Ishikawa (cell line): ENCODE results near the gene OS9.

Source experiments
- CEBPB ChIP-seq: IDR thresholded peaks from 2 replicates; pipeline ENCODE4 v1.6.1; 2012
- CREB1 ChIP-seq: IDR thresholded peaks from 2 replicates; pipeline ENCODE4 v1.6.1; 2012; ENCODE audit warnings: low read depth
- EGR1 ChIP-seq: IDR thresholded peaks from 2 replicates; pipeline ENCODE4 v1.6.1; 2012
- EP300 ChIP-seq: IDR thresholded peaks from 2 replicates; pipeline ENCODE4 v1.6.1; 2012; ENCODE audit warnings: borderline replicate concordance
- FOXM1 ChIP-seq: IDR thresholded peaks from 2 replicates; pipeline ENCODE4 v1.6.1; 2012; ENCODE audit warnings: low read depth, borderline replicate concordance
- NFIC ChIP-seq: IDR thresholded peaks from 2 replicates; pipeline ENCODE4 v1.6.1; 2012
- RAD21 ChIP-seq: IDR thresholded peaks from 2 replicates; pipeline ENCODE4 v1.6.1; 2012; ENCODE audit warnings: low read depth
- TAF1 ChIP-seq: IDR thresholded peaks from 2 replicates; pipeline ENCODE4 v1.6.1; 2012; ENCODE audit warnings: low read depth, mild to moderate bottlenecking
- TCF12 ChIP-seq: IDR thresholded peaks from 2 replicates; pipeline ENCODE4 v1.6.1; 2012; ENCODE audit warnings: low read depth
- TEAD4 ChIP-seq: IDR thresholded peaks from 2 replicates; pipeline ENCODE4 v1.6.1; 2012
- YY1 ChIP-seq: IDR thresholded peaks from 2 replicates; pipeline ENCODE4 v1.6.1; 2012; ENCODE audit warnings: low read depth
- ZBTB7A ChIP-seq: IDR thresholded peaks from 2 replicates; pipeline ENCODE4 v1.6.1; 2012; ENCODE audit warnings: low read depth
- TF ChIP-seq, protein P1 (sequence below): IDR thresholded peaks from 2 replicates; pipeline ENCODE4 v1.6.1; 2012
- TF ChIP-seq, protein P2 (sequence below): IDR thresholded peaks from 2 replicates; pipeline ENCODE4 v1.6.1; 2012; ENCODE audit warnings: low read depth, mild to moderate bottlenecking
- TF ChIP-seq, protein P3 (sequence below): IDR thresholded peaks from 2 replicates; pipeline ENCODE4 v1.6.1; 2012

Gene OS9

DNA sequence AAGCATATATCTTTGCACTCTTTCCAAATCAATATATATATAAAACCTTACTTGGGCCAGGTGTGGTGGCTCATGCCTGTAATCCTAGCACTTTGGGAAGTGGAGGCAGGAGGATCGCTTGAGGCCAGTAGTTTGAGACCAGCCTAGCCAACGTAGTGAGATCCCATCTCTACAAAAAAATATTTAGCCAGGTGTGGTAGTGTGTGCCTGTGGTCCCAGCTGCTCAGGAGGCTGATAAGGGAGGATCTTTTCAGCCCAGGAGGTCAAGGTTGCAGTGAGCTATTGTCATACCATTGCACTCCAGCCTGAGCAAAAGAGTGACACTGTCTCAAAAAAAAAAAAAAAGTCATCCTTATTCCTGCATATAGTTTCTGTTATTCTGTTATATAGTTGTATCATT is 14.4 kb downstream of the OS9 start:
- TF ChIP-seq EP300: no peak
- TF ChIP-seq TAF1: no peak
- no peak for TF ChIP-seq YY1
- TF ChIP-seq TEAD4: no peak
- no peak for TF ChIP-seq TCF12
- TF ChIP-seq FOXM1: no peak

DNA sequence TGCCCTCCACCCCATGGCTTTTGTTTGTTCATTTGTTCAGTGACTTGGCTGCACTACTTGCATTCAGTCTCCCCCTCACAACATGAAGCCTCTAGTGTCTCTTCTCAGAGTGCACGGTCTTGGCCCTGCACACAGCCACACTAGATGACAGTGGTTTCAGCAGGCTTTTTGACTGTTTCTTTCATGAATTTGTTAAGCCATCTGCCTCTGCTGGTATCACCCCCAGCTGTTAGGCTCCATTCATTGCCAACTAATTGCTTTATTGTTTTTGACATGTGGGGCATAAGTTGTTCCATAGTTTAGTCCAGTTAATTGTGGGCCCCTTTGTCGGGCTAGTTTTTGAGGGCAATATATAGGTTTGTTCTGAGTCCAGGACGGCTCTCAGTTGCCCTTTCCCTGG is 18.8 kb downstream of the OS9 start:
- no peak for TF ChIP-seq EP300
- no peak for TF ChIP-seq TCF12
- no peak for TF ChIP-seq FOXM1
- TF ChIP-seq, protein P1, sequence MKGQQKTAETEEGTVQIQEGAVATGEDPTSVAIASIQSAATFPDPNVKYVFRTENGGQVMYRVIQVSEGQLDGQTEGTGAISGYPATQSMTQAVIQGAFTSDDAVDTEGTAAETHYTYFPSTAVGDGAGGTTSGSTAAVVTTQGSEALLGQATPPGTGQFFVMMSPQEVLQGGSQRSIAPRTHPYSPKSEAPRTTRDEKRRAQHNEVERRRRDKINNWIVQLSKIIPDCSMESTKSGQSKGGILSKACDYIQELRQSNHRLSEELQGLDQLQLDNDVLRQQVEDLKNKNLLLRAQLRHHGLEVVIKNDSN: no peak
- no peak for TF ChIP-seq TEAD4
- TF ChIP-seq CEBPB: no peak
- TF ChIP-seq, protein P2, sequence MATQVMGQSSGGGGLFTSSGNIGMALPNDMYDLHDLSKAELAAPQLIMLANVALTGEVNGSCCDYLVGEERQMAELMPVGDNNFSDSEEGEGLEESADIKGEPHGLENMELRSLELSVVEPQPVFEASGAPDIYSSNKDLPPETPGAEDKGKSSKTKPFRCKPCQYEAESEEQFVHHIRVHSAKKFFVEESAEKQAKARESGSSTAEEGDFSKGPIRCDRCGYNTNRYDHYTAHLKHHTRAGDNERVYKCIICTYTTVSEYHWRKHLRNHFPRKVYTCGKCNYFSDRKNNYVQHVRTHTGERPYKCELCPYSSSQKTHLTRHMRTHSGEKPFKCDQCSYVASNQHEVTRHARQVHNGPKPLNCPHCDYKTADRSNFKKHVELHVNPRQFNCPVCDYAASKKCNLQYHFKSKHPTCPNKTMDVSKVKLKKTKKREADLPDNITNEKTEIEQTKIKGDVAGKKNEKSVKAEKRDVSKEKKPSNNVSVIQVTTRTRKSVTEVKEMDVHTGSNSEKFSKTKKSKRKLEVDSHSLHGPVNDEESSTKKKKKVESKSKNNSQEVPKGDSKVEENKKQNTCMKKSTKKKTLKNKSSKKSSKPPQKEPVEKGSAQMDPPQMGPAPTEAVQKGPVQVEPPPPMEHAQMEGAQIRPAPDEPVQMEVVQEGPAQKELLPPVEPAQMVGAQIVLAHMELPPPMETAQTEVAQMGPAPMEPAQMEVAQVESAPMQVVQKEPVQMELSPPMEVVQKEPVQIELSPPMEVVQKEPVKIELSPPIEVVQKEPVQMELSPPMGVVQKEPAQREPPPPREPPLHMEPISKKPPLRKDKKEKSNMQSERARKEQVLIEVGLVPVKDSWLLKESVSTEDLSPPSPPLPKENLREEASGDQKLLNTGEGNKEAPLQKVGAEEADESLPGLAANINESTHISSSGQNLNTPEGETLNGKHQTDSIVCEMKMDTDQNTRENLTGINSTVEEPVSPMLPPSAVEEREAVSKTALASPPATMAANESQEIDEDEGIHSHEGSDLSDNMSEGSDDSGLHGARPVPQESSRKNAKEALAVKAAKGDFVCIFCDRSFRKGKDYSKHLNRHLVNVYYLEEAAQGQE: no peak
- TF ChIP-seq RAD21: no peak
- TF ChIP-seq NFIC: no peak
- no peak for TF ChIP-seq TAF1
- no peak for TF ChIP-seq ZBTB7A
- no peak for TF ChIP-seq CREB1
- no peak for TF ChIP-seq YY1
- TF ChIP-seq, protein P3, sequence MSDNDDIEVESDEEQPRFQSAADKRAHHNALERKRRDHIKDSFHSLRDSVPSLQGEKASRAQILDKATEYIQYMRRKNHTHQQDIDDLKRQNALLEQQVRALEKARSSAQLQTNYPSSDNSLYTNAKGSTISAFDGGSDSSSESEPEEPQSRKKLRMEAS: no peak
- TF ChIP-seq EGR1: no peak

DNA sequence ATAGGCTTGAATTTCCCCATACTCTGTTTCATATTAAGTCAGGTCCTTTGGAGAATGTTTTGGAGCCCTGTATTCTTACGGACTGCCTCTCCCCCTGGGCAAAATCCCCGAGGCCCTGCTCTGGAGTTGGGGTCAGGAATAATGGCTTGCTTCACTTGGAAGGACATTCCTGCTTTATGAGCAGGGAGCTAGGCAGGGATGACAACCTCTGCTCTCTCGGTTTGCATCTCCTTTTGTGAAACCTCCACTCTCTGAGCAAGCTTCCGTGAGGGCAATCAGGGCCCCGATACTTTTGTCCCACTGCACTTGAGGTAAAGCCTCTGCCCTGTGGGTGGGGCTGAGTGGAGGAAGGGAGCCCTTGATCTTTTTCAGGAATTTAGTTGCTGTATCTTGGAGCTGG is 19.3 kb downstream of the OS9 start:
- TF ChIP-seq RAD21: no peak
- TF ChIP-seq, protein P3: no peak
- no peak for TF ChIP-seq FOXM1
- TF ChIP-seq TAF1: no peak
- TF ChIP-seq TEAD4: no peak
- TF ChIP-seq YY1: no peak
- no peak for TF ChIP-seq NFIC
- no peak for TF ChIP-seq CEBPB
- no peak for TF ChIP-seq EGR1
- TF ChIP-seq, protein P2: no peak
- TF ChIP-seq CREB1: no peak
- TF ChIP-seq, protein P1: no peak
- TF ChIP-seq ZBTB7A: no peak
- no peak for TF ChIP-seq EP300
- no peak for TF ChIP-seq TCF12

DNA sequence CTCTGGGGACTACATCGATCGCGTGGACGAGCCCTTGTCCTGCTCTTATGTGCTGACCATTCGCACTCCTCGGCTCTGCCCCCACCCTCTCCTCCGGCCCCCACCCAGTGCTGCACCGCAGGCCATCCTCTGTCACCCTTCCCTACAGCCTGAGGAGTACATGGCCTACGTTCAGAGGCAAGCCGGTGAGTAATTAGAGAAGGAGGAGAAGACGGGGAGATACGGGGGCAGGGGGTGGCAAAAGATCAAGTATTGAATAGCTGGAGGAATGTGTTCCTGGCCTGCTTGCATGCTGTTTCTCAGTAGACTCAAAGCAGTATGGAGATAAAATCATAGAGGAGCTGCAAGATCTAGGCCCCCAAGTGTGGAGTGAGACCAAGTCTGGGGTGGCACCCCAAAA is 21.9 kb downstream of the OS9 start:
- TF ChIP-seq TAF1 (no peak), TEAD4 (no peak)
- TF ChIP-seq, protein P2: no peak

DNA sequence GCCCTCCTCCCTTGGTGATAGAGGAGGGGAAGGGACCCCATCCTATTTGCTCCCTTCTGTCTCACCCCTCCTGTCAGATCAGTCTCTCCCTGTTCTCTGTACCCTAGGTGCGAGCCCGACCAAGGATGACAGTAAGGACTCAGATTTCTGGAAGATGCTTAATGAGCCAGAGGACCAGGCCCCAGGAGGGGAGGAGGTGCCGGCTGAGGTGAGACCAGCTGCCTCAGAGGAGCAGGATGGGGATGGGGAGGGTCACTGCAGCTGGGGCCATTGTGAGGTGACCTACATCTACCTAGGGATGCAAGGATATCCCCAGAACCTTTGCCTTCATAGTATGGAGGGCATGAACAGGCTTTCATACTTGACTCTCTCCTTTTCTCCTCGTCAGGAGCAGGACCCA is 22.4 kb downstream of the OS9 start:
- TF ChIP-seq TAF1: no peak
- TF ChIP-seq, protein P2: no peak
- TF ChIP-seq, protein P3: no peak
- no peak for TF ChIP-seq EGR1
- TF ChIP-seq ZBTB7A: no peak
- TF ChIP-seq, protein P1: no peak
- TF ChIP-seq NFIC: no peak
- TF ChIP-seq CEBPB: no peak
- no peak for TF ChIP-seq EP300
- TF ChIP-seq FOXM1: no peak
- no peak for TF ChIP-seq CREB1
